Measurements from ENCODE around the gene TMEM9B. TPM values are rescaled to one million over a fixed set of nuclear protein-coding genes. Genes with fewer than 3 reads are reported as not detected.

TMEM9B gene
- total RNA-seq, 1 experiment from 2014 or later, result 29.6 TPM

GRCh38 chr11:8911029-8911823, 53.0 kb downstream of the TMEM9B start, which contains the start of gene AKIP1:
Gene AKIP1 (plus strand): TSS chr11:8911189. CDS start chr11:8911450, 261 bp downstream.
- H3K27me3 ChIP-seq (replicated peaks; ENCODE audit: control insufficient read depth, insufficient read depth, low read length), result no peaks in the 10 kb centered on the region
- ChIA-PET CTCF (interaction anchor here (0.6 to 2.6 kb wide), 3 partner anchors 14 to 57 kb away, joined by 3 to 15 read pairs (median 3); no protein-coding TSS in a partner anchor), POLR2A (interaction anchor here (0.7 to 1.2 kb wide), 3 partner anchors 43 to 54 kb away, joined by 3 read pairs; partner anchors contain the start of gene TMEM9B)
- peak within 1 kb of the TSS; percentile 64 for H3K4me3 ChIP-seq (ENCODE audit: low read depth, low read length)
- no peaks in the 10 kb centered on the region for H3K36me3 ChIP-seq (ENCODE audit: control insufficient read depth, insufficient read depth, low read length)
- Mint-ChIP-seq H3K36me3 (ENCODE audit: insufficient read depth, unreplicated experiment) (peaks cover 21% of the 10 kb centered on the region), H3K27ac (ENCODE audit: unreplicated experiment) (peak within 1 kb of the TSS; percentile 18), H3K4me3 (ENCODE audit: unreplicated experiment) (peak within 1 kb of the TSS; percentile 75), H3K9me3 (ENCODE audit: unreplicated experiment) (no peaks in the 10 kb centered on the region), H3K27me3 (ENCODE audit: insufficient read depth, unreplicated experiment) (peaks cover 7% of the 10 kb centered on the region), H3K4me1 (ENCODE audit: low read depth, unreplicated experiment) (peaks cover 8% of the 10 kb centered on the region)
- H3K4me1 ChIP-seq, result no peaks in the 10 kb centered on the region
- H3K9me3 ChIP-seq, result no peaks in the 10 kb centered on the region
- TF ChIP-seq, protein P1, sequence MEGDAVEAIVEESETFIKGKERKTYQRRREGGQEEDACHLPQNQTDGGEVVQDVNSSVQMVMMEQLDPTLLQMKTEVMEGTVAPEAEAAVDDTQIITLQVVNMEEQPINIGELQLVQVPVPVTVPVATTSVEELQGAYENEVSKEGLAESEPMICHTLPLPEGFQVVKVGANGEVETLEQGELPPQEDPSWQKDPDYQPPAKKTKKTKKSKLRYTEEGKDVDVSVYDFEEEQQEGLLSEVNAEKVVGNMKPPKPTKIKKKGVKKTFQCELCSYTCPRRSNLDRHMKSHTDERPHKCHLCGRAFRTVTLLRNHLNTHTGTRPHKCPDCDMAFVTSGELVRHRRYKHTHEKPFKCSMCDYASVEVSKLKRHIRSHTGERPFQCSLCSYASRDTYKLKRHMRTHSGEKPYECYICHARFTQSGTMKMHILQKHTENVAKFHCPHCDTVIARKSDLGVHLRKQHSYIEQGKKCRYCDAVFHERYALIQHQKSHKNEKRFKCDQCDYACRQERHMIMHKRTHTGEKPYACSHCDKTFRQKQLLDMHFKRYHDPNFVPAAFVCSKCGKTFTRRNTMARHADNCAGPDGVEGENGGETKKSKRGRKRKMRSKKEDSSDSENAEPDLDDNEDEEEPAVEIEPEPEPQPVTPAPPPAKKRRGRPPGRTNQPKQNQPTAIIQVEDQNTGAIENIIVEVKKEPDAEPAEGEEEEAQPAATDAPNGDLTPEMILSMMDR (IDR thresholded peaks at IDR 0.05; ENCODE audit: insufficient read depth in 1 of 2, low read depth in 1 of 2, low read length in 1 of 2, severe bottlenecking in 1 of 2, unreplicated experiment in 1 of 2), result no peak
- intact Hi-C loops (cut with micrococcal nuclease; ENCODE audit: unreplicated experiment), result loop anchor here (1.0 to 5.0 kb wide), 4 partner anchors 40 to 1434 kb away; partner anchors contain the start of gene TMEM9B
- BruUV-seq (replicated peaks), result no TSS peak
- DNase-seq, result peak; percentile 94 to 95

DNA sequence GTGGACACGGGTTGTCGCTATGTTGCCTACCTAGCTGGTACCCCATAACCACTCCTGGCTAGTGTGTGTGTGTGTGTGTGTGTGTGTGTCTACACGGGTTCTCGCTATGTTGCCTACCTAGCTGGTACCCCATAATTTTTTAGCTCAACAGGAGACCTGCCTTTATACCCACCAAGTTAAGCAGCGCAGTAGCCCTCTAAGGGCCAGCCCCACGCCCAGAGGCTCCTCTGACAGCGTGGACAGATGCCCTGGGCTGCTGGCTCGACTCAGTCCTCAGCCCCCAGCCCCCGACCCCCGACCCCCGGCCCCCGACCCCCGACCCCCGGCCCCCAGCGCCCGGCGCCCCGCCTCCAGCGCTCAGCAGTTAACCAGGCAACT, 53.6 kb downstream of the TMEM9B start:
- BruUV-seq (replicated peaks), result no TSS peak
- H3K27me3 ChIP-seq (replicated peaks; ENCODE audit: control insufficient read depth, insufficient read depth, low read length), result no peaks in the 10 kb centered on the region
- Mint-ChIP-seq H3K36me3 (ENCODE audit: insufficient read depth, unreplicated experiment) (peaks cover 21% of the 10 kb centered on the region), H3K27me3 (ENCODE audit: insufficient read depth, unreplicated experiment) (peaks cover 7% of the 10 kb centered on the region), H3K4me3 (ENCODE audit: unreplicated experiment) (peak overlapping the region; percentile 75), H3K4me1 (ENCODE audit: low read depth, unreplicated experiment) (peaks cover 8% of the 10 kb centered on the region), H3K9me3 (ENCODE audit: unreplicated experiment) (no peaks in the 10 kb centered on the region), H3K27ac (ENCODE audit: unreplicated experiment) (peak overlapping the region; percentile 18)
- peak overlapping the region; percentile 64 for H3K4me3 ChIP-seq (ENCODE audit: low read depth, low read length)
- H3K9me3 ChIP-seq, result no peaks in the 10 kb centered on the region
- TF ChIP-seq, protein P1 (IDR thresholded peaks at IDR 0.05; ENCODE audit: insufficient read depth in 1 of 2, low read depth in 1 of 2, low read length in 1 of 2, severe bottlenecking in 1 of 2, unreplicated experiment in 1 of 2), result no peak
- intact Hi-C loops (cut with micrococcal nuclease; ENCODE audit: unreplicated experiment), result loop anchor here (1.0 to 5.0 kb wide), 4 partner anchors 40 to 1433 kb away; partner anchors contain the start of gene TMEM9B
- CTCF ChIA-PET, result interaction anchor here (0.6 to 2.6 kb wide), 2 partner anchors 13 to 49 kb away, joined by 3 to 15 read pairs; no protein-coding TSS in a partner anchor
- no peak for DNase-seq
- POLR2A ChIA-PET, result interaction anchor here (0.7 kb wide), 1 partner anchor 42 kb away, joined by 3 read pairs; no protein-coding TSS in a partner anchor
- H3K4me1 ChIP-seq, result no peaks in the 10 kb centered on the region
- H3K36me3 ChIP-seq (ENCODE audit: control insufficient read depth, insufficient read depth, low read length), result no peaks in the 10 kb centered on the region

DNA sequence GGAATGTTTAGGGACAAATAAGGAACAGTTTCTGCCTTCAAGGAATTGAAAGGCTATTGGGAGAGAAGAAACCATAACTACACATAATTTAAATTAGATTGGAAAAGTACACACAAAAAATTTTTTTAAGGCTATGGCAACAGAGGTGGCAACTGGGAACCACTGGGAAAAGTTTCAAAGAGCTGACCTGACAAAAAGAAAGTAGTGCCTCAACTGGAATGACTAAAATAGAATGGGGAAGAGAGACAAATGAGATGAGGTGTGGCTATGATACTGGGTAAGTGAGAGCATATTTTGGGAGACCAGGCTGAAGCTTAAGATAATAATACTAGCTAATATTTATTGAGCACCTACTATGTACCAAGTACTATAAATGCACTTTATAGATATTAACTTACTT, 56.1 kb downstream of the TMEM9B start:
- Mint-ChIP-seq H3K27me3 (ENCODE audit: insufficient read depth, unreplicated experiment) (peaks cover 9% of the 10 kb centered on the region), H3K9me3 (ENCODE audit: unreplicated experiment) (no peaks in the 10 kb centered on the region), H3K4me1 (ENCODE audit: low read depth, unreplicated experiment) (peaks cover 8% of the 10 kb centered on the region), H3K4me3 (ENCODE audit: unreplicated experiment) (no peak overlapping the region), H3K27ac (ENCODE audit: unreplicated experiment) (no peak overlapping the region), H3K36me3 (ENCODE audit: insufficient read depth, unreplicated experiment) (peaks cover 6% of the 10 kb centered on the region)
- H3K36me3 ChIP-seq (ENCODE audit: control insufficient read depth, insufficient read depth, low read length), result no peaks in the 10 kb centered on the region
- ChIA-PET POLR2A (no interaction called here), CTCF (no interaction called here)
- BruUV-seq (replicated peaks), result no TSS peak
- TF ChIP-seq, protein P1 (IDR thresholded peaks at IDR 0.05; ENCODE audit: insufficient read depth in 1 of 2, low read depth in 1 of 2, low read length in 1 of 2, severe bottlenecking in 1 of 2, unreplicated experiment in 1 of 2), result no peak
- DNase-seq, result no peak
- no peaks in the 10 kb centered on the region for H3K9me3 ChIP-seq
- H3K4me3 ChIP-seq (ENCODE audit: low read depth, low read length), result no peak overlapping the region
- intact Hi-C loops (cut with micrococcal nuclease; ENCODE audit: unreplicated experiment), result no loop called here
- no peaks in the 10 kb centered on the region for H3K4me1 ChIP-seq
- no peaks in the 10 kb centered on the region for H3K27me3 ChIP-seq (replicated peaks; ENCODE audit: control insufficient read depth, insufficient read depth, low read length)

All from Caco-2 (cell line).